ENCODE measurements around the gene MAD1L1.

Gene MAD1L1

GRCh38 chr7:1897076-1897860 lies 335.5 kb downstream of the MAD1L1 start:
- no peak for DNase-seq (ENCODE audit: low spot score)

- no peak for DNase-seq (ENCODE audit: low spot score)
Measured at GRCh38 chr7:1895664-1896515, 336.9 kb downstream of the MAD1L1 start.

DNA sequence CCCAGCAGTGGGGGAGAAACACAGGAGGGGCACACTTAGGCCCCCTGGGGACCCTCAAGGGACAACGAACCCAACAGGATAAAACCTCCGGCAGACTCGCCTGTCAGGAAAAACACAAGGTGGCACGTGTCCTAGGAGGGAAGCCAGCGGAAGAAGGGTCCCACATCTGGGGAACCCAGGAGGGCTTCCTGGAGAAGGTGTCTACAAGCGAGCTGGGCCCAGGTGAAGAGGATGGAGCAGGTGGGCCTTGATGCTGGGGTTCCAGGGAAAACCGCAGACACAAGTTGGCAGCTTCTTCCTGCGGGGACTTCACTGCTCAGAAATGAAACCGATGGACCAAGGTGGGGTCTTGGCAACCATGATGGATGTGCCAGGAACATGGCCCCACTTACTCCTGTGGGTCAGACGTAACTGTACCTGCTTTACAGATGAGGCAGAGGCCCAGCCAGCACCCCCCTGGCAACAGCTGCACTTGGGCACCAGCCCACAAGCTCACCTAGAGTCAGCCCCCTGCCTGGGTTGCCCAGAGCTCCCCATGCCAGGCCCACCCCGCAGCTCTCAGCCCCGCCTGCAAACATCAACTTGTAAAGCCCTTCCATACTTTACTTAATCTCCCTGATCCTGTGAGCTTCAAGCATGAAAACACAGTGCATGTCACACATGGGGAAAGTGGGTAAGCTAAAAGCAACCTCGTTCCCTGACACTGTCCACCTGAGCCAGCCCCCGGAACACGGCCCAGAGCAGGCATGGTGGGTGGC lies 337.7 kb downstream of the MAD1L1 start:
- DNase-seq (ENCODE audit: low spot score), result no peak

DNA sequence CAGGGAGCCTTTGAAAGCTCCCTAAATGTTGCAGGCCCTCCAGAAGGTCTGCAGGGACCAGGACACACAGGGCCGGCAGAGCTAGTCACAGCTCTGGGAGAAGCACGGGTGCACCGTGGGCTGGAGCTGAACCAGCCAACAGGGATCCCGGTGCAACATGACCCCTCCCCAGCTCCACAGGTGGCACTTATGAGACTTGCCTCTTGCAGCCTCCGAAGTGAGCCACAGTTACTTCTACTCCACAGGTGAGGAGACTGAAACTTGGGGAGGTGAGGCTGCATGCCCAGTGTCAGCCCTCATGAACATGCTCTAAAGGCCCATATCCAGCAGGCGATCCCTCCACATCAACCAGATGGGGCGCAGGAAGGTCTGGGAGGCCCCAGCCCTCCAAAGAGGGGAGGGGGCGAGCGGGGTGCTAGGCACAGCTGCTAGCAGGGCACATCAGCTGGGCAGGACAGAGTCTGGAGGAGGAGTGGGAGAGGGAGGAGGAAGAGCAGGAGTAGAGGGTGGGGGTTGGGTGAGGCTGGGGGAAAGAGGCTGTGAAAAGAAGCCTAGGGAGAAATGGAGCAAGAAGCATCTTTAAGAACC lies 338.3 kb downstream of the MAD1L1 start:
- no peak for DNase-seq (ENCODE audit: low spot score)

DNA sequence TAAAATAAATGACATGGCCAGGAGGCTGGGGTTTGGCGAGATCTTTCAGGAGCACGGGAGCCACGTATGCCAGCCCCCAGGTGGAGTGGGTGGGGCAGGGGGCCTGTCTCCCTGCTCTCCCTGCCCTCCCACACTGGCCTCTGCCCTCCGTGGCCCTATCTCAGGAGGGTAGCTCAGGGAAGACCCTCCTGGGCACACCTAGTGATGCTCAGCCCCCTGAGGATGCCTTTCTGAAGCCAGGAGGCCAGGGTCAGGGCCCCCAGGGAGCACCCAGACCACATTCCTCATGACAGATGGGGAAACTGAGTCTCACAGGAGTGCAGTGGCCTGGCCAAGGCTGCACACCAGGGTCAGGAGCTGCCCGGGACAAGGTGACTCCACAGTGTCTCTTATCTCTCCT lies 339.3 kb downstream of the MAD1L1 start:
- no peak for DNase-seq (ENCODE audit: low spot score)

- no peak for DNase-seq (ENCODE audit: low spot score)
Measured at GRCh38 chr7:1893036-1893435, 339.7 kb downstream of the MAD1L1 start.

DNA sequence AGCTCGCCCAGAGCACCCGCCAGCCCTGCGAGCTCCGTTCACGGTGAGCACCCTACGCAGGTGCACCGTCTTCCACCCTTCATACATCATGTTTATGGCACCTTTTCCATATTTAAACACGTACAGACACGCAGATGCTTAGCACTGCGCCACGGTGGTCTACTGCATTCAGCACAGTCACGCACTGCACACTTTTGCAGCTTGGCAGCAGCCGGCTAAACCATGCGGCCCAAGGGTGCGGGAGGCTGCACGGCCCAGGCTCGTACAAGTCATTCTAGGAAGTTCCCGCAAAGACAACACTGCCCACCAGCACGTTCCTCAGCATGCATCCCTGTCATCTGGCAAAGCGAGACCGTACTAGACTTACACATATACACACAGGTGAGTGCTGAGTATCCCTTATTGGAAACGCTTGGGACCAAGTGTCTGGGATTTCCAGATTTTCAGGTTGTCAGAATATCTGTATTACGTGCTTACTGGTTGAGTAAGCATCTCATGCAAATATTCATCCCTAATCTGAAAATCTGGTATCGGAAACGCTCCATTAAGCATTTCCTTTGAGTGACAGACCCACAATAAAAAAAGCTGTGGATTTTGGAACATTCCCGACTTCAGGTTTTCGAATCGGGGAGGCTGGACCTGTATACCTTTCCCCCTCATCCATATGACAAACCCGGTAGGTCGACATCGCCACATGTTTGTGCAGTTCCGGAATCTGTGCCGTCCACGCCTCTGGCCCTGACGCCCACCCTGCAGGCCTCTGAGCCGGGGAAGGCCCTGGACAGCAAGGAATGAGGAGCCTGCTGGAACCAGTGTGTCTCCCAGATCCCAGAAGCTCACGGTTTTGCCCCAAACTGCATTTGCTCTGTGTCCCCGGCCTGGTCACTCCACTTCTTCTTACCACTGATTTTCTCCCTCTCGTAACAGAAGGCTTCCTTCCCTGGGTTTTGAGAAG lies 340.5 kb downstream of the MAD1L1 start:
- no peak for DNase-seq (ENCODE audit: low spot score)

GRCh38 chr7:1890289-1891235 lies 342.2 kb downstream of the MAD1L1 start:
- DNase-seq (ENCODE audit: low spot score), result no peak

DNA sequence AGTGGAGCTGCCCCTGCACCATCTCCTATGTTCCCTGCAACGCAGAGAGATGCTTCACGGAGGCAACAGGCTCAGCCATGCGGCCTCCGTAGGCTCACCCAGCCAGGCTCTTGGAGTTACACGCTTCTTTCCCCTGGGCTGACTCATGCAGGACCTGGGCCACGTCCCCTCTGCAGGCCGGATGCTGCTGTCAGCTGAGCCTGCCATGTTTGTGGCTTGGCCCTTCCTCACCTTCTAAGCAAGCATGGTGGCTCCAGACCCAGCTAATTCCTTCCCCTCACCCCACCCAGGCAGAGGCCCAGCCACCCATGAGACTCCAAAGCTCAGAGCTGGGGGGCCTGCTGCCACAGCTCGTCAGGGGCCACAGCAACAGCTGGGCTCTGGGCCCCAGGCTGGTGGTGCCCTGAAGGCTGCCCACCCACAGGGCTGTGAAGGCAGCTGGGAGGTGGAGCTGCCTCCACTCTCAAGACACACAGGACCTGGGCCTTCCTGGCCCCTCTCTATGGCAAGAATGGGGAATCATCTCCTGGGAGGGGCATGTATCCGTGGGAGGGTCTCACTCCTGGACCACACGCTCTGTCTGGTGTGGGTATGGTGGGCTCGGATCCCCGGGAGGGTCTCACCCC lies 343.1 kb downstream of the MAD1L1 start:
- DNase-seq (ENCODE audit: low spot score), result no peak

- no peak for DNase-seq (ENCODE audit: low spot score)
Measured at GRCh38 chr7:1889091-1889490, 343.7 kb downstream of the MAD1L1 start.

DNA sequence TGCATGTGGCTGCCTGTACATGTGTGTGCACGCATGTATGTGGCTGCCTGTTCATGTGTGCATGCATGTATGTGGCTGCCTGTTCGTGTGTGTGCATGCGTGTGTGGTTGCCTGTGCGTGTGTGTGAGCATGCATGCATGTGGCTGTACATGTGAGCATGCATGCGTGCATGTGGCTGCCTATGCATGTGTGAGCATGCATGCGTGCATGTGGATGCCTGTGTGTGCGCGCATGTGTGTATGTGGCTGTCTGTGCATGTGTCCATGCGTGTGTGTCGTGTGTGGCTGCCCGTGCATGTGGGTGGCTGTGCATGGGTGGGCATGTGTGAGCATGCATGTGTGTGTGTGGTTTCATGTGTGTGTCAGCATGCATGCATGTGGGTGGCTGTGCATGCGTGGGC lies 344.3 kb downstream of the MAD1L1 start:
- DNase-seq (ENCODE audit: low spot score), result no peak

DNA sequence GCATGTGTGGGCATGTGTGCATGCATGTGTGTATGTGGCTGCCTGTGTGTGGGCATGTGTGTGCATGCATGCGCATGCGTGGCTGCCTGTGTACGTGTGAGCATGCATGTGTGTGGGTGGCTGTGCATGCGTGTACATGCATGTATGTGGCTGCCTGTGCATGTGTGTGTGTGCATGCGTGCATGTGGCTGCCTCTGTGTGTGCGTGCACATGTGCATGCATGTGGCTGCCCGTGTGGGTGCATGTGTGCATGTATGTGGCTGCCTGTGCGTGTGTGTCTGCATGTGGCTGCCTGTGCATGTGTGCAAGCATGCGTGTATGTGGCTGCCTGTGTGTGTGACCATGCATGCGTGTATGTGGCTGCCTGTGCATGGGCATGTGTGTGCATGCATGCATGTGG lies 345.5 kb downstream of the MAD1L1 start:
- no peak for DNase-seq (ENCODE audit: low spot score)

DNA sequence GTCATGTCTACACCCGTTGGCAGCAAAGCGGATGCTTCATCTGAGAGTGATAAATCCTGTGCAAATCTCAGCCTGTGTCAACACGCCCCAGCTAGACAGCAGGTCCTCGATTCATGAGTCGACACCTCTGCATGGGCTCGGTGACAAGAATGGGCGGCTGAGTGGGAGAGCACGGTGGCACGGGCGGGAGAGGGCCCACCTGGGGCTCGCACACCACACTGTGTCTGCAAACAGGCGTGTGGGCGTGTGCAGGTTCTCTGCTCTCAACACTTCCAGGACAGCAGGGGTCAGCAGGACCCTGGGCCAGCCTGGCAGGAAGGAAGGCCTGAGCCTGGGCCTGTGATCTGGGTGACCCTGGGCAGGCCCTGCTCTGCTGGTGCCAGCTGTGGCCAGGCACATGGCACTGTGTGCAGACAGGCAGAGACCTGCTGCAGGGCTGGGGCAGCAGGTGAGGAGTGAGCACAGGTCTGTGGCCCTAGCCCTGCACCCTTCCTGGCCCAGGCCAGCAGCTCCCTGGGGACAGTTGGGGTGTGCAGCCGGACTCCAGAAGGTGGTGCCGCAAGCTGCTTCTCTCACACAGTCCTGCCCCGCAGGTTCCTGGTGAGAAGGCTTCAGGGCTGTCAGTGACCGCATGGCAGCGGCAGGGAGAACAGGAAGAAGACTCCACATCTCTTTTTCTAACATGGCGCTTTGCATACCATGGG lies 346.2 kb downstream of the MAD1L1 start:
- no peak for DNase-seq (ENCODE audit: low spot score)

DNA sequence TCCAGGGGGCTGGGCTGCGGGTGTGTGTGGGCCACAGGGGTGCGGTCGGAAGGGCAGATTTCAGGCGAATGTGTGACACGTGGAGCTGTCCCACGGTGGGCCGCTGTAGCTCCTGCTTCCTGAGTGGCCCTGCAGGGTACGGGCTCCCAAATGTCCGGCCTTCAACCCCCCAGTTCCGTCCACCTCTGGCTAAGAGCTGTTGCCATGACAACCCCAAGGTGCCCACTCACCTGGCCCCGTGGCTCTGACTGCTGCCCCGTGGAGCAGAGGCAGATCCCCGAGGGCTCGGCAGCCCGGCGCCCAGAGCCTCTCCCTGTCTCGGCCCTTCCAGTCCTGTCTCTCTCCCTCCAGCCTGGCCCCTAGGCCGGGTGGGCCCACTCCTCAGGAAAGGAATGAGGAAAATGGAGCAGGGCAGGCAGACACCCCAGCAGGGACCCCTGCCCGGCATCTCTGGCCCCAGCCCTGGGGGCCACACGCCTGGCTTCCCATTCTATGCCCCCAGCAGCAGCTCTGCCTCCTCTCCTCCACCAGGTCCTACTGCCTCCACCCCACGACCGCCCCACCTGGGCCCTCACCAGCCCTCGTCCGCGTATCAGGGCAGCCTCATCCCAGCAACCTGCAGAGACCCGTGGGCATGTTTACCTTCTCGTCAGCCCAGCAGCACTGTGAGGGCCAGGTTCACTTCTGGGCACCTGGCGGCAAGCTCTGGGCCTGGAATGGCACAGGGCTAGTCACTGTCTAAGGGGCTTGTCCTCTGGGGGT lies 347.1 kb downstream of the MAD1L1 start:
- DNase-seq (ENCODE audit: low spot score), result no peak

DNA sequence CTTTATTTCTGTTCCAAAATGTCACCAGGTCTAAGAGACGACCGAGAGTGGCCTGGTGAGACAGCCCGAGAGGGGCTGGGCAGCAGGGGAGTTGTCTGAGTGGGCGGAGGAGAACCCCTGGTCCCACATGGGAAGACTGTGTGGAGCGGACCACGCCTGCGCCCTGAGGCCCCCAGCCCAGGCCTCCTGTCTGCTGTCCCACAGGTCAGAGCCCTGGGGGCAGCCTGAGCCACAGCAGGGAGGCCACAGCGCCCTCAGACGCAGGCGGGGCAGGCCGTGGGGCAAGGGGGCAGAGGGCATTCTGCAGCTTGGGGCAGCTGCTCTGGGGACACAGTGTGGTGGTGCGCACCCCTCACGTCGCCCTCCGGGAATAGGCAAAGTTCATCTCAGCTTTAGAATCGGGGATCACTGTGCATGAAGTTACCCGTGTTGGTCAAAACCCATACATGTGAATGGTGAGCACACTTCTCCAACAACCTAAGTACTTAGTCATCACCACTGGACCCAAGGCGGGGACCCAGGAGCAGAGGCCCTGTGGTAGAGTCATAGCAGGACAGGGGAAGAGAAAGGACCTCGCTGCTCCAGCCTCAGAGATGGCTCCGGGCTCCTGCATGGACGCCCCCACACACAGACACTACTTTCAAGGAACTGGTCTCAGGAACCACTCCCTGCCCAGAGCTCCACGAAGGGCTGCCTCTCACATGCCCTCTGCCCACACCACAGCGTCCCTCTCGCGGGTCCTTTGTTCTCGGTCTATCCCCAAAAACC lies 348.0 kb downstream of the MAD1L1 start:
- DNase-seq (ENCODE audit: low spot score), result no peak

DNA sequence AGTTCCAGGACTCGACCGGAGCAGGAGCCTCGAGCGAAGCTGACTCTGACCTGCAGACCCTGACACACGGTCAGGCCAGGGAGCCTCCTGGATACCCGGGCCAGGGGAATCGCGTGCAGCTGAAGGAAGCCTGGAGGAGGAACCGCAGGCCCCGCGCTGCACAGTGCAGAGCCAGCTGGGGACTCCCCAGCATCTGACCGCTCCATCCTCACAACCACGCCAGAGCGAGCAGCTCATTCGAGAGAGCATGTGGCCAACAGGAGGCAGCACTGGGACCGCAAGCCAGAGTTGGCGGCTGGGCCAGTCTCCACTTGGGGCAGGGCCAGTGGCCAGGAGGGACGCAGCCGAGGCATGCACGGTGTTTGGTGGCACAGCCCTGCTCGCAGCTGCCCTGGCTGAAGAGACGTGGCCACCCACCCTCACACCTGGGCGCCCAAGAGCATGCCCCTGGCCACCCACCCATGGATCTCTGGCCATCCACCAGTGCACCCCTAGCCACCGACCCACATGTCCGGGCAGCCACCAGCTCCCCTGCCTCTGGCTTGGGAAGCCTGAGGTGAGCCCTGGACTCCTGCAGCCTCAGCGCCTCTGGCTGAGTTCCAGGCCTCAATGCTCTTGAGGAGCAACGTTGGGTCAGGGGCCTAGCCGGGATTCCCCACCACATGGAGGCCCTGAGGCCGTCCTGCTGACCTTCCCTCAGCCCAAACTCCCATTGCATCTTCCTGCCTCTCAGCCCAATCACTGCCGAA lies 348.7 kb downstream of the MAD1L1 start:
- no peak for DNase-seq (ENCODE audit: low spot score)

Data from left forelimb (tissue), 1 donor.